Fibroblast of lung (primary cell): ENCODE data around the gene BAG1. TPM values are rescaled to one million over a fixed set of nuclear protein-coding genes. Genes with fewer than 3 reads are reported as not detected.
A peak's percentile ranks its signal among the peaks of the same experiment; 100 is the strongest.

Experiments
- DNase-seq, 2 donors: peaks; one replicate each; pipeline versions ENCODE4 v3.0.0 to v3.0.0-alpha.2; 2010; ENCODE audit warnings: low read depth in 2 of 2
- H2AFZ ChIP-seq: 2 replicates; pipeline ENCODE4 v1.5.1; 2012; ENCODE audit warnings: low read length, control low read depth, inconsistent platforms
- H3K27ac ChIP-seq: 2 replicates; pipeline ENCODE4 v1.5.1; 2011; ENCODE audit warnings: low read length, control low read depth; ENCODE audit not compliant: insufficient read depth
- H3K27me3 ChIP-seq: 2 replicates; pipeline ENCODE4 v1.5.1; 2011; ENCODE audit warnings: mild to moderate bottlenecking, low read length; ENCODE audit not compliant: control insufficient read depth, insufficient read depth
- H3K36me3 ChIP-seq: 2 replicates; pipeline ENCODE4 v1.5.1; 2011; ENCODE audit warnings: low read length; ENCODE audit not compliant: control insufficient read depth, insufficient read depth
- H3K4me1 ChIP-seq: 2 replicates; pipeline ENCODE4 v1.5.1; 2011; ENCODE audit warnings: low read length; ENCODE audit not compliant: control insufficient read depth, insufficient read depth; ENCODE audit errors: extremely low read depth
- H3K4me2 ChIP-seq: 2 replicates; pipeline ENCODE4 v1.5.1; 2011; ENCODE audit warnings: low read length, control low read depth; ENCODE audit not compliant: insufficient read depth; ENCODE audit errors: extremely low read depth
- H3K4me3 ChIP-seq, 4 experiments: fragments of 200-600 bp in 1 of 4; sonication (generic) in 1 of 4; replicated peaks in 1 of 4; 2 replicates each; pipeline ENCODE4 v1.5.1; 2011 to 2016; ENCODE audit warnings: low read length in 4 of 4, low read depth in 3 of 4, mild to moderate bottlenecking in 3 of 4, control low read depth in 2 of 4, inconsistent platforms in 1 of 4, mixed read lengths in 1 of 4; ENCODE audit not compliant: insufficient read depth in 1 of 4; ENCODE audit errors: control extremely low read depth in 1 of 4
- H3K79me2 ChIP-seq: 2 replicates; pipeline ENCODE4 v1.5.1; 2012; ENCODE audit warnings: mild to moderate bottlenecking, low read length, inconsistent platforms; ENCODE audit not compliant: control insufficient read depth, insufficient read depth
- H3K9ac ChIP-seq: 2 replicates; pipeline ENCODE4 v1.5.1; 2011; ENCODE audit warnings: mild to moderate bottlenecking, low read length, control low read depth; ENCODE audit not compliant: insufficient read depth
- H3K9me3 ChIP-seq: 2 replicates; pipeline ENCODE4 v1.5.1; 2012; ENCODE audit warnings: low read depth, low read length; ENCODE audit not compliant: control insufficient read depth, insufficient read depth
- H4K20me1 ChIP-seq: 2 replicates; pipeline ENCODE4 v1.5.1; 2011; ENCODE audit warnings: low read length; ENCODE audit not compliant: control insufficient read depth, insufficient read depth; ENCODE audit errors: extremely low read depth
- CTCF ChIP-seq, 2 donors: IDR thresholded peaks in 1 of 2; conservative IDR thresholded peaks in 1 of 2; 1 replicate in 1 of 2; 2 replicates in 1 of 2; pipeline ENCODE4 v1.5.1; 2011 to 2012; ENCODE audit warnings: low read length in 2 of 2, control low read depth in 1 of 2, inconsistent platforms in 1 of 2, low read depth in 1 of 2, mild to moderate bottlenecking in 1 of 2
- EZH2 ChIP-seq: IDR thresholded peaks from 2 replicates; pipeline ENCODE4 v1.5.1; 2012; ENCODE audit warnings: low read length, control low read depth, mild to moderate bottlenecking; ENCODE audit errors: missing control alignments
- polyA plus RNA-seq, 2 donors: library from polyadenylated mRNA; depleted of rRNA in 1 of 2; stranded (reverse) in 1 of 2; unstranded in 1 of 2; fragments of >200 nt; gene quantifications; 2 replicates each; pipeline ENCODE4 v1.2.1, GENCODE V29; 2011 to 2012; ENCODE audit warnings: missing spikeins in 1 of 2
- total RNA-seq: library from RNA; depleted of rRNA; stranded (reverse); fragments of >200 nt; gene quantifications from 2 replicates; pipeline ENCODE4 v1.2.1, GENCODE V29; 2014

Gene BAG1
- total and polyA plus RNA-seq, 2 donors (not counting 1 experiment from before 2014, with no cell fraction given) = 19.2 to 30.4 TPM

GRCh38 chr9:33230756-33231622 is 33.5 kb downstream of the BAG1 start:
- Histone ChIP-seq H3K79me2 (no peaks in the 10 kb centered on the region), H4K20me1 (no peaks in the 10 kb centered on the region), H3K9ac (no peak overlapping the region), H3K9me3 (no peaks in the 10 kb centered on the region), H3K4me1 (peaks cover 10% of the 10 kb centered on the region), H3K4me3 (no peak overlapping the region), H3K4me2 (no peak overlapping the region), H3K27ac (no peak overlapping the region), H2AFZ (no peak overlapping the region), H3K27me3 (peaks cover 3% of the 10 kb centered on the region), H3K36me3 (no peaks in the 10 kb centered on the region)
- TF ChIP-seq CTCF (conservative IDR thresholded peaks at IDR 0.05 in 1 of 2, IDR thresholded peaks at IDR 0.05 in 1 of 2; ENCODE audit: low read depth in 1 of 2, low read length in 2 of 2) (no peak), EZH2 (no peak)
- peak in 1 of 2 donors; percentile 36 for DNase-seq

- Histone ChIP-seq H3K36me3 (no peaks in the 10 kb centered on the region), H3K4me3 (no peak overlapping the region), H3K4me2 (no peak overlapping the region), H3K27me3 (peaks cover 3% of the 10 kb centered on the region), H3K79me2 (no peaks in the 10 kb centered on the region), H4K20me1 (no peaks in the 10 kb centered on the region), H3K9ac (no peak overlapping the region), H3K4me1 (peaks cover 9% of the 10 kb centered on the region), H3K9me3 (no peaks in the 10 kb centered on the region), H2AFZ (no peak overlapping the region), H3K27ac (no peak overlapping the region)
- TF ChIP-seq EZH2 = no peak
- no peak for TF ChIP-seq CTCF (conservative IDR thresholded peaks at IDR 0.05 in 1 of 2, IDR thresholded peaks at IDR 0.05 in 1 of 2; ENCODE audit: low read depth in 1 of 2, low read length in 2 of 2)
- DNase-seq = no peak
Observed at GRCh38 chr9:33229359-33230114, 35.0 kb downstream of the BAG1 start.

- Histone ChIP-seq H3K4me2 (no peak overlapping the region), H3K27me3 (peaks cover 3% of the 10 kb centered on the region), H3K9ac (no peak overlapping the region), H3K9me3 (no peaks in the 10 kb centered on the region), H3K4me1 (peaks cover under 1% of the 10 kb centered on the region), H3K4me3 (no peak overlapping the region), H3K79me2 (no peaks in the 10 kb centered on the region), H3K36me3 (no peaks in the 10 kb centered on the region), H4K20me1 (no peaks in the 10 kb centered on the region), H3K27ac (no peak overlapping the region), H2AFZ (no peak overlapping the region)
- TF ChIP-seq EZH2 = no peak
- TF ChIP-seq CTCF (conservative IDR thresholded peaks at IDR 0.05 in 1 of 2, IDR thresholded peaks at IDR 0.05 in 1 of 2; ENCODE audit: low read depth in 1 of 2, low read length in 2 of 2) = no peak
- no peak for DNase-seq
Observed at GRCh38 chr9:33228606-33229005, 35.9 kb downstream of the BAG1 start.
